ENCODE data around the gene TEC. TPM values are rescaled to one million over a fixed set of nuclear protein-coding genes. Genes with fewer than 3 reads are reported as not detected.

Gene TEC
- total RNA-seq, 1 donor from 2014 or later: 3.2 TPM

- Histone ChIP-seq H3K36me3 (ENCODE audit: control insufficient read depth, insufficient read depth, low read length) (no peaks in the 10 kb centered on the region), H3K4me3 (ENCODE audit: low read depth, low read length) (no peak overlapping the region), H3K27me3 (ENCODE audit: control insufficient read depth, insufficient read depth, low read length) (no peaks in the 10 kb centered on the region)
- no peak for DNase-seq (ENCODE audit: low read depth)
- no peak for TF ChIP-seq CTCF (IDR thresholded peaks at IDR 0.05; ENCODE audit: insufficient read depth, low read length, poor library complexity, severe bottlenecking)
These were observed 57.5 kb downstream of the TEC start for GRCh38 chr4:48212165-48212564.

- Histone ChIP-seq H3K4me3 (ENCODE audit: low read depth, low read length) (no peak overlapping the region), H3K36me3 (ENCODE audit: control insufficient read depth, insufficient read depth, low read length) (no peaks in the 10 kb centered on the region), H3K27me3 (ENCODE audit: control insufficient read depth, insufficient read depth, low read length) (no peaks in the 10 kb centered on the region)
- no peak for TF ChIP-seq CTCF (IDR thresholded peaks at IDR 0.05; ENCODE audit: insufficient read depth, low read length, poor library complexity, severe bottlenecking)
- DNase-seq (ENCODE audit: low read depth): no peak
These were observed 58.7 kb downstream of the TEC start for GRCh38 chr4:48210966-48211328.

- TF ChIP-seq CTCF (IDR thresholded peaks at IDR 0.05; ENCODE audit: insufficient read depth, low read length, poor library complexity, severe bottlenecking): no peak
- H3K36me3 ChIP-seq (ENCODE audit: control insufficient read depth, insufficient read depth, low read length): no peaks in the 10 kb centered on the region
These were observed 64.0 kb downstream of the TEC start for GRCh38 chr4:48205626-48206025.

GRCh38 chr4:48205107-48205506 is 64.5 kb downstream of the TEC start:
- no peak for TF ChIP-seq CTCF (IDR thresholded peaks at IDR 0.05; ENCODE audit: insufficient read depth, low read length, poor library complexity, severe bottlenecking)
- Histone ChIP-seq H3K4me3 (ENCODE audit: low read depth, low read length) (no peak overlapping the region), H3K36me3 (ENCODE audit: control insufficient read depth, insufficient read depth, low read length) (no peaks in the 10 kb centered on the region), H3K27me3 (ENCODE audit: control insufficient read depth, insufficient read depth, low read length) (no peaks in the 10 kb centered on the region)
- no peak for DNase-seq (ENCODE audit: low read depth)

More at GRCh38 chr4:48205626-48206025, 64.0 kb downstream of the TEC start:
- no peaks in the 10 kb centered on the region for H3K27me3 ChIP-seq (ENCODE audit: control insufficient read depth, insufficient read depth, low read length)
- DNase-seq (ENCODE audit: low read depth): no peak
- no peak overlapping the region for H3K4me3 ChIP-seq (ENCODE audit: low read depth, low read length)

GRCh38 chr4:48203819-48204218 is 65.8 kb downstream of the TEC start:
- no peaks in the 10 kb centered on the region for H3K36me3 ChIP-seq (ENCODE audit: control insufficient read depth, insufficient read depth, low read length)
- no peak overlapping the region for H3K4me3 ChIP-seq (ENCODE audit: low read depth, low read length)
- H3K27me3 ChIP-seq (ENCODE audit: control insufficient read depth, insufficient read depth, low read length): no peaks in the 10 kb centered on the region
- TF ChIP-seq CTCF (IDR thresholded peaks at IDR 0.05; ENCODE audit: insufficient read depth, low read length, poor library complexity, severe bottlenecking): no peak
- DNase-seq (ENCODE audit: low read depth): no peak

- DNase-seq (ENCODE audit: low read depth): no peak
- no peaks in the 10 kb centered on the region for H3K36me3 ChIP-seq (ENCODE audit: control insufficient read depth, insufficient read depth, low read length)
- no peak for TF ChIP-seq CTCF (IDR thresholded peaks at IDR 0.05; ENCODE audit: insufficient read depth, low read length, poor library complexity, severe bottlenecking)
- no peaks in the 10 kb centered on the region for H3K27me3 ChIP-seq (ENCODE audit: control insufficient read depth, insufficient read depth, low read length)
- H3K4me3 ChIP-seq (ENCODE audit: low read depth, low read length): no peak overlapping the region
These were observed 71.9 kb downstream of the TEC start for GRCh38 chr4:48197643-48198237.

Measured in kidney epithelial cell (primary cell).